RPMI8226 (cell line): ENCODE results near the gene MEF2C.

Experiments used
- DNase-seq: peaks from one replicate; pipeline ENCODE4 v3.0.0-alpha.2; 2015

Gene MEF2C

DNA sequence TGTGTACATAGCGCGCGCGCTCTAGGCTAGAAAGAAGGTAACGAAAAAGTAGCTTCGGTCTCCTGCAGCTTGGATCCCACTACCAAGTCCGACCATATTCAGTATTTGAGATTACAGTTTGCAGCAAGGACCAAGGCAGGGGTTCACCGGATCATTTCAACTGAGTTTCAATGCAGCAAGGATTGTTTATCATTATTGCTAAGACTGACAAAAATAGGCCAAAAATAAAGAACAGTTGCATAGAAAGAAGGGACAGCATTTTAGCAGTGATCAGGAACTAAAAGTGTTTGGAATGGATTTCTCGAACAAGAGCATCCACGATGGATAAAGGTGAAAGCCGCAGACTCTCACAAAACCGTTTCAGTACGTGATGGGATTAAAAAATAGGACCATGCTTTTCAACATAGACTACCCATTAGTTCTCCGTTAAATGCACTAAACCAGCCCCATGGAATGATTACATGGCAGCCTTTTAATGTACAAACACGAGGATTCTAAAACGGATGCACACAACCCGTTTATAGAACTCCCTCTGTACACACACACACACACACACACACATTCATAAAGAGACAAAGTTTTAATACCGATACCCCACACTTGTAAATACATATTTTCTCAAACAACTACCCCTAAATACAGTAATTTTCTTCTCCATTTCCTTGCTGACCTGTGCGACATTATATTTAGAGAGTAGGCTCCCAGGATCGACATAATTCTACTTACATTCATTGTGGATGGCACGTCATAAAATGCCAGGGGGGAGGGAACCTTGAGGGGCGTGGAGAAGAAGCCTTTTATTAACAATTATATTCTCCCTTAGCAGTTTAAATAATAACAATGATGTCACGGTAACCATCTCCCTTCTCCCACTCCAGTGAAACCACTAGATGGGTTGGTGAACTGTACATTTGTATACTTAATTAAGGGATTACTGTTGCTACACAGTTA lies 197.1 kb downstream of the MEF2C start:
- no peak for DNase-seq

DNA sequence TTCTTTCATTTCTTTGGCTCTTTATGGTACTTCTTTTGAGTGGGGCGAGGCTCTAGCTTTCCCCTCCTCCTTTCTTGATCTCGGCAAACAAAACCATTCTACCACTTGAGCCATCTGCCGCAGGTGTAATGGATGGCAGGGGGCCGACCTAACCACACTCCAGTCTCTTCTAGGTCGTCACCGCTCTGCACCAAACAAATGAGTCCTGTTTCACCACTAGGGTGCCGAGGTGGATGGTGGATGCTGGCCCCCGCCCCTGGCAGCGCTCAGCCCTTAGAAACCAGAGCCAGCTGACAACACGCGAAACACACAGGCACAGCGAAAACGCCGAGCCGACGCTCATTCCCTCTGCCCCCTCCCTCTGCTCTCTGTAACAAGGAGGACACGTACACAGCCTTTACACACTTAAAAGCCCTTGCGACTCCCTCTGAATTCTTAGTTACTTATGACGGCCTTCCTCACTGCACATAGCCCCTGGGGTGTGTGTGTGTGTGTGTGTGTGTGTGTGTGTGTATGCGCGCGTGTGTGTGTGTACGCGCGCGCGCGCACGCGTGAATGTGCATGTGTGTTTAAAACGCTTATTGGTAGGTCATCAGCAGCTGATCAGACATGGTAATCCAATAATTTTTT lies 199.4 kb downstream of the MEF2C start:
- DNase-seq, result peak; percentile 49

DNA sequence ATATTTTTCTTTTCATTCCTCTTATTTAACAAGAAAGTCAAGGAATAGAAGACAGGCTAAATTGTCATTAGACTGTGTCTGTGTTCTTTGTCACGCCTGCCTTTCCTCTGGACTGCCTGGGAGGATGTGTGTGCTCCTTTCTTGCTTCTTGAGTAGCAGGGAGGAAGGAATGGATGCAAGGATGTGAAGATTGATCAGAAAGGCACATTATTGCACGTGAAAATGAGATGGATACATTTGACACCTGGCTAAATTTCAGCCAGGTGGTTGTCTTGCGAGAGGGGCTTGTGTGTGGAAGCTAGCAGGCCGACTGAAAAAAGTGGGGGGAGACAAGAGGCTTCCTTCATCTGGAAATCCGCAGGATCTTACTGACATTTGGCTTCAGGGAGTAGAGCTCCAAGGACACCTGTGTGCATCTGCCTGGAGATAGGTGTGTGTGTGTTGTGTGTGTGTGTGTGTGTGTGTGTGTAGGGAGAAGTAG lies 200.1 kb downstream of the MEF2C start:
- no peak for DNase-seq

DNA sequence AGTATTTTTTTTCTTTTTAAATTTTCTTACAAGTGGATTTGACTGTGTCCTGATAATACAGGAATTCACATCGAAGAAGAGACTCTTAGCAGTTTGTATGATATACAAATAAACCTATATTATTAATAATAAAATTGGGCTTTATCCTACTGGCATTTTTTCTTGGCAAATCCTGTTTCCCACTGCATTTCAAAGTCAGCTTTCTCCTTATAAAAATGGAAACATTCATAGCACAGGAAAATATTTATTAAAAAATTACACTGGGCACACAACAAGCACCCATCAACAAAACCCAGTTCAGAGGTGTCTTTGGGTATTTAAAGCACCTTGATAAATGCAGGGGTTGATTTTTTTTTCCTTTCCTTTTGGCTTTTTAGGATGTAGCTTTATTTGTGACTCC lies 200.9 kb downstream of the MEF2C start:
- no peak for DNase-seq

DNA sequence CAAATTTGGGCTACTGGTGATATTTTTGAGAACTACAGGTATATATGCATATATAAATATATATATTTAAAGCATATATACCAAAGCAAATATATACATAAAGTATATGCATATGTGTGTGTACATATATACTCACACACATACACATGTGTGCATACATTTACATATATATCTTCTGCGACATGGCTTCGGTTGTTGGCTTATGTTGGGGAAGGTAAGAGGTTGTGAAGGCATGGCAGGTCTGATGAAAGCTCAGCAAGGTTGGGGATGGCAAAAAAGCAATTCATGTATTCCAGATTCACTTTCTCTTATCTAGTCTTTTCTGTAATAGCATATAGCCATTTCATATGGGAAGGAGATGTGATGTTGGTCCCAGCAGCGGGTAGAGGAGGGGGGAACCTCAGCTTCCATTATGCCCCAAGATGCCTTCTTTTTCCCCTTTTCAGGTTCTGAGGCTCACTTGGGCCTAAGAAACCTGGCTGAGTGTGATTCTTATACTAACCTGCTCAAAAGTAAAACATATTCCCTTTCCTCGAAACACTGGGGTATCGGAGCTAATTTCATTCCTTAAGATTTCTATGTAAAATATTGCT lies 201.7 kb downstream of the MEF2C start:
- DNase-seq, result no peak

DNA sequence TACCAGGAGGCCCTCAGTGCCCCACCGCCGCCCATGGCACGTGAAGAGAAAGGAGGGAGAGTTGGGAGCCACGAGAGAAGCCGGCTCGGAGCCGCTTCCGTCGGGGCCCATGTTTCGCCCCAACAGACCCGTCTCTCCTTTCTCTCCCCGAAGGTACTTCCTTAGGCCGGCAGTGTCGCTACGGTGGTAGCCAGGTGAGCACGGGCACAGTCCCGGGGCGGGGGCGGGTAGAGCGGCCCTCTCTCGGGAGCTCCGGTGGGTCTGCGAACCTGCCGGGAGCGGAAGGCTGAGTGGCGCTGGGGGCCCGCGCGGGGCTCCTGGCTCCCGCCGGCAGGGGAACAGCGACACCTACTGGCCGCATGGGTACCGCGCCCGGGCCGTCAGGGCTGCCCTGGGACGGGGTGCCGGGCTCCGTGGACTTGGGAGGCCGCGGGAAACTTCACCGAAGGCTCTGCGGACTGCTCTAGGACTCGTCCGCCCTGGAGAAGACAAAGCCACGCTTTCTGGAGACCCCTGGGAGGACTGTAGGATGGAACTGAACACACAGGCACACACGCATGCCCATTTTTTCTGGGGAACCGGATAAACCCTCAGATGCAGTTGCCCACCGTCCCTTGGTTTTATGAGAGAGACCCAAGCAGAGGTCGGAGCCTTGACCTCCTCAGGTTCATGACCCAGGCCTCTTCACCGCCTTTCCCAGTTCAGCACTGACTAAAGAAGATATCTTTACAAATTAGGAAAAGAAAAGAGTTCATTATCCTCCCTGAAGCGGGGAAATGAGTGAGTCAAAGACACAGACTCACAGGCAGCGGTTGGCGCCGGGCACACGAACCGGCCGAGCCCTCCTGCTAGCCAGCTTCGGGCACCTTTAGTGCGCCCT lies 202.5 kb downstream of the MEF2C start:
- DNase-seq, result peak; percentile 84

DNA sequence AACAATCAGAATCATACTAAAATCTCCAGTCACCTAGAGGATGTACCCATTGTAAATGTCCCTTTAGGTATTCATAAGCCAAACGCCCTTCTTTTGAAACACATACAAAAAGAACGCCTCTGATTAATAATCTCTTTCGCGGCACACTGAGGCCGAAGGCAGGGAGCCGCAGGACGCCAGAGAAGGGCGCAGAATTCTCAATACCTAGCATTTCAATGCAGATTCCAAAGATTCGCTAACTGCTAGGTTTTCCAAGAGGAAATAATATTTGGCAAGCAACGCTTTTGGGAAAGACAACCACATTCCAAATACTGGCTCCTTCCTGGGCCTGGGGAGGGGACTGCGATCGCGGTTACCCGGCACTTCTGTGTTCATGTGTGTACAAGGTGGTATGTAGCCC lies 203.3 kb downstream of the MEF2C start:
- no peak for DNase-seq

DNA sequence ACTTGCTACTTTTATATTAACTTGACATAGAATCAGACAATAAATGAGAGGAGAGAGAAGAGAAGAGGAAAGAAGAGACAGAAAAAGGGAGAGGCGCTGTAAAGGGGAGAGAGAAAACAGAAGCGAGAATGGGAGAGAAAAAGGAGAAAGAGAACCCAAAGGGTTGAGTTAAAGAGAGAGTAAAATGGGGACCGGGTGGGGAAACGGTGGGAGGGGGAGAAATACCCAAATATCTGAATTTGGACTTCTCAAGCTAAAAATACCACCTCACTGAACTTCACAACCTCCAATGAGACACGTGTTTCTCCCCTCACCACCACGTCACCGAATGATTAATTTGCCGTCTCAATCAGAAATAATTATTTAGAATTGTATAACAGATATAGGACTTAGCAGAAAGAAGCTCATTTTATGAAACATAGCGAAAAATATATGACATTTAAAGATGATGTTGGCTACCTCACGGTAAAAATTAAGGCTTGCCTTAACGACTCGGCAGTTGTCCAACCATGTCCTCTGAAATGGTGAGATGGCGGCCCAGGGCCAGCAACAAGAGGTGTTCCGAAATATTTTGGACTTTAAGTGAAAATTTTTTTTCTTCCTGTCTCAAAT lies 204.1 kb downstream of the MEF2C start:
- no peak for DNase-seq

DNA sequence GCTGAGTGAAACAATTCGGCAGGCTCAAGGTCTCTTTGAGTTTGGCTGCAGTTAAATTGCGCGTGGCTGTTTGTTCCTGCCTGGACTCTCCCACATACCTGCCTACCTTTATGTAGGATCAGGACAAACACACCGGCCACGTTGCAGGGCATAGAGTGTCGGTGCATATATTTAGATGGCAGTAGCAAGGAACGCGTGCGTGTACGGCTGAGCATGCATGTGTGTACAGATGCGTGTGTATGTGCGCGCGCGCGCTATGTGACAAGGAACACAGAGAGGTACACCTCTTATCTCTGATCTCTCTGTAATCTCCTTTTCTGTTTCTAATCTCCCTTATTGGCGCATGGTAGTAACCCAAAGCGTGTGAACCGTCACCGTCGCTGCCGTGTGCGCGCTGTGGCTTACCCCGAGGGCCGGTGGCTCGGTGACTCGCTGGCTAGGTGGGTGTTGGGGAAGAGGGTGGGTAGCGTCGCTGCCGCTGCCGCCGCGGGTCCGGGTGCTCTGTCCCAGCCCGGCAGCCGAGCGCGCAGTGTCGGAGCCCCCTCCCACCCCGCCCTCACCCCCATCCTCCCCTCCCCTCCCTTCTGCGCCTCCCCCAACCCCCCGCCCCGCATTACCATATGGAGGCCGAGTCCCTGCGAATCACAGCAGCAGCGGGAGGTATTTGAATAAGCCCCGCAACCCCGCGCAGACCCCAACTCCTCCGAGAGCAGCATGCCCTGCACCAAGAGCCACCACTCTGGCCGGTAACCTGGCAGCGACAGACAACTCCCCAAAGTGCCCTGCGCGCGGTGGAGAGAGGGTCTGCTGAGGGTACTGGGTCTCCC lies 204.8 kb downstream of the MEF2C start:
- no peak for DNase-seq

DNA sequence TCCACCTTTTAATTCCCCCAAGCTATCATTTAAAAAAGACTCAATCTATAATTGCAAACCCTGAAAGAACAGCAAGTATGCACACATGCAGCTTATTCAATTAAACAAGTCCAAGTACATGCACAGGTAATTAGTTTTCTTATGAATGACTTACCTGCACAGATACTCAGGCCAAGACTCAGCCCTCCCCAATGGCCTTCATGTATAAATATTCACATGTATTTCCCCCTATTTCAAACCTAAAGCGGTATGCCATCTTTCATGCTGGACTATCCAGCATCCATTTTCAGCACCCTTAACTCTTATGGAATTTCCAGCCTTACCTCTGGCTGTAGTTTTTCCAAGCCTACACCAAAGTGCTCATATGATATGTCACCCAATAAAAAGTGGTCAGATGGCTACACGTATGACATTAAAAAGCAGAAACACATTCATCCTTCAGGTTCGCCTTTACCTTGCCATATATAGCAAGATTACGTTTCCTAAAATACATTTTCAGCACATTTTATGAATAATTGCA lies 205.5 kb downstream of the MEF2C start:
- no peak for DNase-seq

DNA sequence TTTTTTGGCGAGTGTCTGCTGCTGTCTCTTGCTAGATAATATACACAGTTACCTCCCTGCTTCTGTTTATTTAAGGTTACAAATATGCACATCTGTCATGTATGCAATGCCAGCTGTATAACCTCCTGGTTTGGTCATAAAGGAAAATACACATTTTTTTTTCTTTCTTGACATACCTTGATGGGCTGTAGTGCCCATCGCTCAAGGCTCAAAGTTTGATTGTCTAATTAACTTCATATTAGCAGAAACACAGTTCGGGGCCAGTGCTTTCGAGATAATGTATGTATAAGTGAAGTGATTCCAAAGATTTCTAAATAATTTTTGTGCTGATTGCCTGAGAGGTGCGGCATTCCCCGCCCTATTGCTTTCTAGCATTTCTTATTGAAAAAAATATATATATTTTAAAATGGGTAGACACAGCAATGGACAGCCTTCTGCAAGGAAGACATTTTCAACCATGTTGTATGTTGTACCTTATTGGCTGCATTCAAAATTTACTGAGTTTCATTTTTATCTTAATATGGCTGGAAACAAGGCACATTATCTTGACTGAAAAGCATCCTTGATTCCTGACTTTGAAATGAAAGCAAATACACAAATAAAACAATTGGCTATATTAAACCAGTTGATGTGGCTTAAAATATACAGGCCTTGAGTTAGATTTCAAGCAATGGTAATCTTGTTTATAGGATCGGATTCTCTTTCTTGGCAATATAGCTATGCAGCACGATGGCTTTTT lies 206.2 kb downstream of the MEF2C start:
- DNase-seq, result no peak

DNA sequence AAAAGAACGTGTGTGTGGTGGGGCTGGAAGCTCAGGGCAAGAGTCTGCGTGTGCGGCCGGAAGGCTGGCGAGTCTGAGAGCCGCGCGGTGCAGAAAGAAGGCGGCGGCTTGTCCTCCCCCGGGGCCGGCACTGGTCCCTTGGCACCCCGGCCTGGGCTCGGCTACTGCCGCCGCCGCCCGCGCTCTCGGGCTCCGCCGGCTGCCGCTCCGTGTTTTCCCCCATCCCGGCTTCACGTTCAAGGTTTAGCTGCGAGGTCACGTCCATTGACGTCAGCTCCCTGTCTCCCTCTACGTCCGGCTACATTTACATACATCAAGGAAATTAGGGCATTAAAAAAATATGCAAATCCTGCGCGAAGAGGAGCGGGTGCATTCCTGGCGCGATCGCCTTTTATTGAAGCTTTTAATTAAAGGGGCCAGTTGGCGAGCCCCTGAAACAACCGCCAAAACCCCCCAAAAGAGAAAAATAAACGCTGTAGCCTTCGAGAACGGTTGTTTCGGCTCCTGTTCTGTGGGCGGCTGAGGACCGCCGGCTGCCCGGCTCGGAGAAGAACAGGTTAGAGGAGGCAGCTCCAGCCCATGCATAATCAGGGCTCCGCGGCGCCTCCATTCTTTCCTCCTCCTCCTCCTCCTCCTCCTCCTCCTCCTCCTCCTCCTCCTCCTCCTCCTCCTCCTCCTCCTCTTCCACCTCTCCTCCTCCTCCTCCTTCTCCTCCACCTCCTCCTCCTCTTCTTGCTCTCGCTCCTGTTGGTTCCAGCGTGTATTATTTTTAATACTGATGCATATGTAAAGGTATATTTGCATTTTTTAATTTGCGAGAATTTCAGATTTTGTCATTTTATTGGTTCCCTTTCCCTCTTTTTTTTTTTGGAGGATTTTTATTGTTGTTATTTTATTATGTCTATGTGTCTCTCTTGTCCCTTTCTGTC lies 207.0 kb downstream of the MEF2C start:
- peak; percentile 94 for DNase-seq

DNA sequence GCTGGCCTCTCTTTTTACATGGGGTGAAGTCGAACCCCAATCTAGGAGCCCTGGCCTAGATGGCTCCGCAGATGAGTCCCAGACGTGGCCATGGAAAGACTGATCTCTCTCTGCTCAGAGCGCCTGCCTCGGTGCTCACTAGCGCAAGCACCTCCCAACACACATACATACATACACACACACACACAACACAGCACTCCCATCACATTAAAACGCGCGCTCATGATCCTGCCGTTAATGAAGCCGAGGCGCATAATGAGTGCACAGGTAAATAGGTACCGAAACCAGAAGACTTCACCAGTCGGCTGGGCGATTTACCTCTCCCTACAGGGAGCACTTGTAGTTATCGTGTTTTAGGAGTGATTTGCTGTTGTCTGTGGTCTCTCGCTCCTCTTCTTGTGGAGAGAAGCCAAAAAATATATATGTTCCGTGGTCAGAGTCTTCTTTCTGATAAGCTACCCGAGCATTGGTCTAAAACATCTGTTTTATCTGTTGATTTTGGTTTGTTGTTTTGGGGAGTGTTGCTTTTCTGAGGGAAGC lies 207.7 kb downstream of the MEF2C start:
- peak; percentile 73 for DNase-seq

DNA sequence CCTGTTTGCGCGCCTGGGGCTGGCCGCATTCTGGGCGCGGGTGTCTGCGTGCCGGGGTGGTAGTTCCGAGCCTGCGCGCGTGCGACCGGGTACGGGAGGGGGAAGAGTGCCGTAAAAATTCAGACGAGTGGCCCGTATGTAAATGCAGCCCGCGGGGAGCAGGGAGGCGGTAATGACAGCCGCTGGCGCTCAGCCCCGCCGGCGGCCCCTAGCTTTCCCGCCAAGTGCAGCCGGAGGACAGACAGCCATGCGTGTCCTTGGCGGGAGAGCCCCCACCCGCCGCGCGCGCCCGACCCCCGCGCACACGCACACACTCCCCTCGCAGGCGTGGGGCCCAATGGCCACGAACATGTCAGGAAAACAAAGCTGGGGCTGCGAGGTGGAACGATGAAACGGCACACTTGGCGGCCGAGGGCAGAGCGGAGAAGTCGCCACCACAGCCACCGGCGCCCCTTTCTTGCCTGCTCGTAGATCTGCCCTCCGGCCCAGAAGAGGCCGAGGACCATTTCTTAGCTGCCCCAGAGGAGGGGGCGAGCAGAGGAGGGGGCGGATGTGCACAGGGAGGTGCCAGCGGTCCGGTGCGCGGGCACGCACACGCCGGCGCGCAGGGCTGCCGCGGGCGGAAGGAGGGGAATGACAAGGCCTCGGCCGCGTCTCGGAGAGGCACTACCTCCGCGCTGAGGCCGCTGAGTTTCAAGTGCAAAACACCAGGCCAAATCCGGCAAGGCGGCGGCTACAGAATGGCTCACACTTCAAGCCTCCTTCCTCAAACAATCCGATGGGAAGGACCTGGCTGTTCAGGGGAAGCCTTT lies 208.4 kb downstream of the MEF2C start:
- peak; percentile 93 for DNase-seq

DNA sequence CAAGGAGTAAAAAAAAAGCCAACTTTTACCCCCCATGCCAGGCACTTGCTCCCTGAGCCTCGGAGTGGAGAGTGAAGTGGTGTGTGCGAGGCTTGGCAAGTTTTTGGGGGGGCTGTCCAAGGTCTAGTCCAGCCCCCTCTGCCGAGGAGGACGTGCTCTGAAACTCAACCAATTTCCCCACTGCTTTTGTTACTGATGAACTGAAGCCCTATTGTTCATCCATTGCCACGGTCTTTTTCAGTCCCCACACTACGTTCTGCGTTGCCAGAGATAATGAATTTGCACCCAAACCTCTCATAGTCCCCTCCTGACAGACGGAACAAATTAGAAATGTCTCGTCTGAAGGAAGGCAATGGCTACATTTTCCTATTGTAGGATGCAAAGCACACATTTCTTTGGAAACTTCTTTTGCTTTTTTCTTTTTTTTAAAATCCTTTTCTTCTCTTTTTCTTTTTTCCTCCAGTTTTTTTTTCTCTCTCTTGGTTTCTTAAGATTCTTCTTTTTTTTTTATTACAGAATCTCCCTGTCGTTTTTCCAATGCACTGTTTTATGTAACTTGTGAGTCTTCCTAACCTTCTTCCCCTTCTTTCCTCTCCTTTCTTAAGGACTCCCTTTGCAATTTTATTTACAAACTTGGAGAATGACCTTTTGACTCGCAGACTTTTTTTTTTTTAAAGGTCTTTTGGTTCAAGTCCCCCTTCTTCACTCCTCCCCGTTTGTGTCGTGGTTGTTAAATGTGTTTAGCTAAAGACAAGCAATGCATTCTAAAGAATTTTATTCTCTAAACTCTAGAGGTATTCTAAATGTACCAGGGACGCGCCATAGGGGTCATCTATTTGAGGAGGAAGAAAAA lies 209.5 kb downstream of the MEF2C start:
- DNase-seq, result no peak

DNA sequence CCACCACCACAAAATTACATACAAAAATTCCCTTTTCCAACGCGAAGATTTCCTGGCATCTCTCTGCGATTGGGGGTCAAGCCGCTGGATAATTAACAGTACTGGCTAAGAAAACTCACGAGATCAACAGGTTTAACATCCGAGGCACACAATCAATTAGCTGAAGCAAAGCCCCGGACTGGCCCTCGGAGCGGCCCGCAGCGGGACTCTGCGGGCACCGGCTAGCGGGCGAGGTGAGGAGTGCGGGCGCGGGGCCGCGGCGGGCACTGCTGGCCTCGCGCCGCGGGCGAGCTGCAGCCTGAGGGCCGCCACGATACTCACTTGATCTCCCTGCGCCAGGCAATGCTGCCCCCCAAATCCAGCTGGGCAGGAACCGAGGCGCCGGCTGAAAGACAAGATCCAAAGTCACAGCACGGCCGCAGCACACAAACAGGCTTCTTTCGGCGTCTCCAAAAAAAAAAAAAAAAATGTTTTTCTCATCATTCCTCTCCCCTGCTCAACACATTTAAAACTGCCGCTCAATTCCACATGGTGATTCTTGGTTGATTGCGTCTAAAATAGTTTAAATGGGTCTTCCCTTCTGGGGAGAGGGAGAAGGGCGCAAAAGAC lies 210.2 kb downstream of the MEF2C start:
- DNase-seq, result no peak
